H1 (cell line): ENCODE measurements around the gene LDLR. TPM values are rescaled to one million over a fixed set of nuclear protein-coding genes. Genes with fewer than 3 reads are reported as not detected.

Source experiments
- CTCF ChIA-PET: fragments of 300-600 bp; sonication (Branson Sonifier 250); formaldehyde crosslinking; loops from one replicate; lab custom pipeline; 2021; ENCODE audit not compliant: partially characterized antibody; lab: Charles Lee
- POLR2A ChIA-PET: fragments of 300-600 bp; sonication (Branson Sonifier 250); formaldehyde crosslinking; loops from one replicate; lab custom pipeline; 2021; ENCODE audit warnings: inconsistent platforms; ENCODE audit not compliant: partially characterized antibody; lab: Charles Lee
- DNase-seq, 2 experiments: peaks; one replicate each; pipeline versions ENCODE4 v3.0.0 to v3.0.0-alpha.2; 2010 to 2022; ENCODE audit warnings: low spot score in 2 of 2, low read depth in 1 of 2, mixed read lengths in 1 of 2
- FAIRE-seq: peaks from 2 replicates; lab custom pipeline; 2011; peaks lifted over from hg19 to GRCh38; lab: Jason Lieb, UNC
- H2AFZ ChIP-seq: 2 replicates; pipeline ENCODE4 v1.8.1; 2012; ENCODE audit warnings: low read length, inconsistent platforms
- H2AK5ac ChIP-seq: 2 replicates; pipeline ENCODE4 v1.6.1; 2013; ENCODE audit warnings: low read depth, low read length
- H2BK120ac ChIP-seq: replicated peaks from 2 replicates; pipeline ENCODE3; 2013; ENCODE audit warnings: low read depth, low read length, inconsistent platforms
- H2BK12ac ChIP-seq: 2 replicates; pipeline ENCODE4 v1.6.1; 2013; ENCODE audit warnings: low read depth, low read length
- H2BK15ac ChIP-seq: 2 replicates; pipeline ENCODE4 v1.6.1; 2013; ENCODE audit warnings: low read length
- H2BK20ac ChIP-seq: 2 replicates; pipeline ENCODE4 v1.6.1; 2013; ENCODE audit warnings: low read length
- H2BK5ac ChIP-seq: 2 replicates; pipeline ENCODE4 v1.6.1; 2013; ENCODE audit warnings: low read depth, low read length
- H3K14ac ChIP-seq: 2 replicates; pipeline ENCODE4 v1.6.1; 2013; ENCODE audit warnings: inconsistent platforms; ENCODE audit not compliant: insufficient read length
- H3K18ac ChIP-seq: 2 replicates; pipeline ENCODE4 v1.6.1; 2013; ENCODE audit warnings: low read length; ENCODE audit errors: extremely low read depth
- H3K23ac ChIP-seq: 2 replicates; pipeline ENCODE4 v1.6.1; 2013; ENCODE audit warnings: inconsistent platforms; ENCODE audit not compliant: insufficient read length
- H3K23me2 ChIP-seq: 2 replicates; pipeline ENCODE4 v1.6.1; 2013; ENCODE audit warnings: low read depth, low read length
- H3K27ac ChIP-seq: 2 replicates; pipeline ENCODE4 v1.6.1; 2011; ENCODE audit warnings: low read depth, low read length, inconsistent platforms
- H3K27me3 ChIP-seq, 4 experiments: replicated peaks in 1 of 4; 1 replicate in 1 of 4; 2 replicates in 3 of 4; pipeline versions ENCODE4 v1.6.1 to v1.8.1; 2011 to 2013; ENCODE audit warnings: low read length in 3 of 4, mild to moderate bottlenecking in 3 of 4, inconsistent platforms in 2 of 4, mixed read lengths in 2 of 4, moderate library complexity in 1 of 4; ENCODE audit not compliant: control insufficient read depth in 3 of 4, insufficient read depth in 3 of 4; ENCODE audit errors: extremely low read depth in 1 of 4
- H3K36me3 ChIP-seq, 4 experiments: 2 replicates each; pipeline versions ENCODE4 v1.6.1 to v1.8.1; 2011 to 2013; ENCODE audit warnings: mild to moderate bottlenecking in 4 of 4, low read length in 3 of 4, moderate library complexity in 2 of 4, control low read depth in 1 of 4, inconsistent platforms in 1 of 4; ENCODE audit not compliant: insufficient read depth in 4 of 4, control insufficient read depth in 2 of 4
- H3K4ac ChIP-seq: replicated peaks from 2 replicates; pipeline ENCODE3; 2013; ENCODE audit warnings: low read length, low read depth, mixed read lengths, inconsistent platforms; ENCODE audit not compliant: insufficient read length
- H3K4me1 ChIP-seq, 4 experiments: replicated peaks in 1 of 4; 1 replicate in 1 of 4; 2 replicates in 3 of 4; pipeline versions ENCODE4 v1.6.1 to v1.8.1; 2011 to 2013; ENCODE audit warnings: low read length in 3 of 4, inconsistent platforms in 2 of 4, mixed read lengths in 1 of 4; ENCODE audit not compliant: insufficient read depth in 4 of 4, control insufficient read depth in 3 of 4
- H3K4me2 ChIP-seq, 2 experiments: 2 replicates each; pipeline versions ENCODE4 v1.6.1 to v1.8.1; 2011 to 2013; ENCODE audit warnings: low read depth in 2 of 2, low read length in 2 of 2, control low read depth in 1 of 2, inconsistent platforms in 1 of 2, mild to moderate bottlenecking in 1 of 2; ENCODE audit not compliant: insufficient read depth in 1 of 2
- H3K4me3 ChIP-seq, 4 experiments: fragments of 200-600, 300-600 bp in 1 of 4; sonication (generic), shearing (Covaris generic), sonication (Bioruptor Twin) in 1 of 4; 2 replicates each; pipeline versions ENCODE4 v1.5.1 to v1.8.1; 2011 to 2016; ENCODE audit warnings: low read length in 4 of 4, low read depth in 3 of 4, control low read depth in 2 of 4, inconsistent platforms in 2 of 4, mild to moderate bottlenecking in 2 of 4, mixed read lengths in 1 of 4, moderate library complexity in 1 of 4; ENCODE audit not compliant: insufficient read depth in 2 of 4; ENCODE audit errors: extremely low read depth in 1 of 4
- H3K56ac ChIP-seq: replicated peaks from 2 replicates; pipeline ENCODE3; 2013; ENCODE audit warnings: low read depth, mild to moderate bottlenecking, mixed read lengths, low read length, inconsistent platforms; ENCODE audit not compliant: insufficient read length
- H3K79me1 ChIP-seq: 2 replicates; pipeline ENCODE4 v1.6.1; 2013; ENCODE audit warnings: low read depth, low read length, control low read depth
- H3K79me2 ChIP-seq, 2 experiments: 2 replicates each; pipeline versions ENCODE4 v1.6.1 to v1.8.1; 2012 to 2013; ENCODE audit warnings: low read length in 2 of 2, mild to moderate bottlenecking in 2 of 2, inconsistent platforms in 1 of 2; ENCODE audit not compliant: insufficient read depth in 2 of 2, control insufficient read depth in 1 of 2
- H3K9ac ChIP-seq, 4 experiments: replicated peaks in 1 of 4; 1 replicate in 1 of 4; 2 replicates in 3 of 4; pipeline versions ENCODE4 v1.6.1 to v1.8.1; 2011 to 2013; ENCODE audit warnings: low read depth in 3 of 4, low read length in 3 of 4, control low read depth in 2 of 4, mild to moderate bottlenecking in 2 of 4, moderate library complexity in 2 of 4, inconsistent platforms in 1 of 4; ENCODE audit errors: extremely low read depth in 1 of 4
- H3K9me3 ChIP-seq, 2 experiments: 2 replicates each; pipeline versions ENCODE4 v1.6.1 to v1.8.1; 2012 to 2013; ENCODE audit warnings: mild to moderate bottlenecking in 2 of 2, moderate library complexity in 2 of 2, control low read depth in 1 of 2, inconsistent platforms in 1 of 2, low read depth in 1 of 2, low read length in 1 of 2, mixed read lengths in 1 of 2; ENCODE audit not compliant: insufficient read depth in 2 of 2
- H4K20me1 ChIP-seq, 2 experiments: replicated peaks in 1 of 2; 2 replicates each; pipeline versions ENCODE3 to v1.8.1; 2011 to 2013; ENCODE audit warnings: inconsistent platforms in 2 of 2, low read length in 2 of 2, mild to moderate bottlenecking in 1 of 2; ENCODE audit not compliant: insufficient read depth in 2 of 2, control insufficient read depth in 1 of 2
- H4K5ac ChIP-seq: 2 replicates; pipeline ENCODE4 v1.6.1; 2013; ENCODE audit warnings: low read length, low read depth, mixed read lengths, inconsistent platforms; ENCODE audit not compliant: insufficient read length
- H4K8ac ChIP-seq: 2 replicates; pipeline ENCODE4 v1.8.0; 2013; ENCODE audit warnings: mild to moderate bottlenecking, moderate library complexity, low read length, inconsistent platforms; ENCODE audit not compliant: insufficient read depth; ENCODE audit errors: extremely low read depth
- H4K91ac ChIP-seq: replicated peaks from 2 replicates; pipeline ENCODE3; 2013; ENCODE audit warnings: low read length, mixed read lengths, inconsistent platforms; ENCODE audit not compliant: insufficient read length
- GTF2F1 ChIP-seq: IDR thresholded peaks from 2 replicates; pipeline ENCODE4 v1.6.1; 2012; ENCODE audit warnings: low read depth, low read length, improper control_type of control experiment, borderline replicate concordance
- WGBS, 2 experiments: shearing (Covaris generic) in 1 of 2; methylation state at CpG; one replicate each; pipeline versions ENCODE4 v1.1.6 to v1.1.7; 2013 to 2015; ENCODE audit warnings: low lambda C conversion rate in 2 of 2, mixed read lengths in 2 of 2, inconsistent platforms in 1 of 2, low coverage in 1 of 2, missing lambda C conversion rate in 1 of 2; ENCODE audit not compliant: insufficient replicate concordance in 2 of 2, insufficient coverage in 1 of 2, insufficient read length in 1 of 2; ENCODE audit errors: extremely low coverage in 1 of 2, missing lambda C conversion rate in 1 of 2; 5-methylcytosine and 5-hydroxymethylcytosine counted together
- polyA plus RNA-seq, 7 experiments: library from polyadenylated mRNA; depleted of rRNA in 3 of 7; stranded (reverse) in 5 of 7; unstranded in 2 of 7; fragments of >200 nt in 5 of 7; fragments of 200-250 nt in 2 of 7; gene quantifications; 1 replicate in 5 of 7; 2 replicates in 1 of 7; 4 replicates in 1 of 7; pipeline versions ENCODE4 v1.2.1 to v1.2.3, GENCODE V29; 2011 to 2013; ENCODE audit warnings: missing spikeins in 2 of 7, mixed read lengths in 2 of 7
- total RNA-seq: library from RNA; stranded (reverse); fragmentation: NEBNext Ultra II Directional; extraction: Animal tissue kit (Norgen Biotek cat#: 25700); gene quantifications from 2 replicates; pipeline ENCODE4 v1.2.1, GENCODE V29; 2021

The LDLR gene
- total and polyA plus RNA-seq, 2 of the 8 experiments (the other 6 are each of a cell fraction or from before 2014, with no cell fraction given) = 70.1 to 118 TPM

DNA sequence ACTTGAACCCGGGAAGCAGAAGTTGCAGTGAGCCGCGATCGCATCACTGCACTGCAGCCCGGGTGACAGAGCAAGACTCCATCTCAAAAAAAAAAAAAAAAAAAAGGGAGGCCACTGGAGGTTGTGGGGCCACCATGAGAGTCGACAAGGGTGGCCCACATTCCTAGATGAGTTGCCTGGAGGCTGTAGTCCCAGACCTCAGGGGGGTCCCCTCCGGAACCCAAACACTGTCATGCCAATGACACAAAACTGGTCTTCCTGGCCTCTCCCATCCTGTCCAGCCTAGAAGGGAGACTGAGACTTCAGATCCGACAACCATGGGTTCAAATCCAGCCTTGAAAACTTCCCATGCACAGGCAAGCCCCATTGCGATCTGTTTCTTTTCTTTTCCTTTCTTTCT lies 51.6 kb downstream of the LDLR start:
- Histone ChIP-seq H3K79me1 (0 out of 2 replicates have a peak, but pooled peaks cover 2% of the 10 kb centered on the region), H3K56ac (no peak overlapping the region), H3K79me2 (no peaks in the 10 kb centered on the region), H2BK5ac (no peak overlapping the region), H3K23me2 (peaks cover 3% of the 10 kb centered on the region; the same call in 1 of the 2 replicates), H4K20me1 (peaks cover 0 to 4% of the 10 kb centered on the region in 2 experiments), H2BK20ac (no peak overlapping the region), H3K4ac (no peak overlapping the region), H2AFZ (no peak overlapping the region), H3K4me2 (no peak overlapping the region), H3K4me1 (peaks cover 0 to 22% (median 18%) of the 10 kb centered on the region in 4 experiments; a peak in 6 of 7 replicates), H4K5ac (no peak overlapping the region), H2BK15ac (no peak overlapping the region), H3K27ac (no peak overlapping the region), H3K27me3 (no peaks in the 10 kb centered on the region), H2BK12ac (no peak overlapping the region), H4K91ac (no peak overlapping the region), H4K8ac (no peak overlapping the region), H2AK5ac (no peak overlapping the region)
- 99% methylated on average over 6 of the region's 9 CpGs; no CpG with 5 or more reads in 1 of the 2 experiments for WGBS, 2 experiments
- FAIRE-seq = no peak
- POLR2A ChIA-PET = no interaction called here
- TF ChIP-seq GTF2F1 = no peak
- TF ChIP-seq, all 59 proteins: peak for 0
- CTCF ChIA-PET = interaction anchor here (0.9 kb wide), 2 partner anchors 14 to 15 kb away, joined by 4 to 5 read pairs; no protein-coding TSS in a partner anchor
- H3K18ac ChIP-seq = no peak overlapping the region
- H2BK120ac ChIP-seq = no peak overlapping the region
- H3K4me3 ChIP-seq = no peak overlapping the region
- H3K36me3 ChIP-seq = peaks cover 2 to 12% (median 6%) of the 10 kb centered on the region in 4 experiments; a peak in 5 of 8 replicates
- H3K23ac ChIP-seq = no peak overlapping the region
- no peaks in the 10 kb centered on the region for H3K9me3 ChIP-seq
- H3K9ac ChIP-seq = no peak overlapping the region
- H3K14ac ChIP-seq = no peak overlapping the region
- no peak for DNase-seq
